GM12873 (cell line): ENCODE results near the gene PDE4D.

ENCODE experiments used
- TF ChIP-seq, protein P1 (sequence below): IDR thresholded peaks from 2 replicates; pipeline ENCODE4 v1.5.1; 2012; ENCODE audit warnings: low read depth, mild to moderate bottlenecking, moderate library complexity, low read length, control low read depth; ENCODE audit not compliant: insufficient read depth; ENCODE audit errors: missing control alignments

PDE4D gene

DNA sequence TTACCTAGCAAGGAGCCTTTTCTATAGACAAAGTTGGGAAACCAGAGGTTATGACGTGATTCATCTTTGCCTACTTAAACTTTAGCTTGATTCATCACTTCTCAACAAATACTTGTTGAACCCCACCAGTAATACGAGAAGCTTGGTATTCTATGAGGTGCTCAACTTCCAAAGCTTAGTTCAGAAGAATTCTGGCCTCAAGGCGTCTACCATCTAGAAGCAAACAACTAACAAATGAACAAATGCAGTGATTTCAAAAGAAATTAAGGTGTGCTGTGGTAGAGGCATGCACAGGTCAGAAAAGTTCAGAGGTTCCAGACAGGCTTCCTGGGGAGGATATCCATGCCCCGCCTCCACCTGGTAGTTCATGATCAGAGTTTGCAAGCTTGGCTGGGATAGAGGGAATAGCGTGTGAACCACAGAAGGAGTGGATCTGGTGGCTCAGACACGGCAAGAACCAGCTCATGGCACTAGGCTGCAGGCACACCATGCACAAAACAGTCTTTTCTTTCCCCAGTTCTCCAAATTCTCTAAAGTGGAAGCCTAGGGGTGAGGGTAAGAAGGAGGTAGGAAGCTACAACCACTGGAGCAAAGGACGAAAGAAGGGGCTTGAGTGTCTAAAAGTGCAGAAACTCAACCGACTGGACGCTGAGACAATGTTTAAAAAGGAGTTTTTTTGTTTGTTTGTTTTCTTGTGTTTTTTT is 837.6 kb downstream of the PDE4D start:
- TF ChIP-seq, protein P1, sequence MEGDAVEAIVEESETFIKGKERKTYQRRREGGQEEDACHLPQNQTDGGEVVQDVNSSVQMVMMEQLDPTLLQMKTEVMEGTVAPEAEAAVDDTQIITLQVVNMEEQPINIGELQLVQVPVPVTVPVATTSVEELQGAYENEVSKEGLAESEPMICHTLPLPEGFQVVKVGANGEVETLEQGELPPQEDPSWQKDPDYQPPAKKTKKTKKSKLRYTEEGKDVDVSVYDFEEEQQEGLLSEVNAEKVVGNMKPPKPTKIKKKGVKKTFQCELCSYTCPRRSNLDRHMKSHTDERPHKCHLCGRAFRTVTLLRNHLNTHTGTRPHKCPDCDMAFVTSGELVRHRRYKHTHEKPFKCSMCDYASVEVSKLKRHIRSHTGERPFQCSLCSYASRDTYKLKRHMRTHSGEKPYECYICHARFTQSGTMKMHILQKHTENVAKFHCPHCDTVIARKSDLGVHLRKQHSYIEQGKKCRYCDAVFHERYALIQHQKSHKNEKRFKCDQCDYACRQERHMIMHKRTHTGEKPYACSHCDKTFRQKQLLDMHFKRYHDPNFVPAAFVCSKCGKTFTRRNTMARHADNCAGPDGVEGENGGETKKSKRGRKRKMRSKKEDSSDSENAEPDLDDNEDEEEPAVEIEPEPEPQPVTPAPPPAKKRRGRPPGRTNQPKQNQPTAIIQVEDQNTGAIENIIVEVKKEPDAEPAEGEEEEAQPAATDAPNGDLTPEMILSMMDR = no peak

GRCh38 chr5:59054963-59055528 is 838.5 kb downstream of the PDE4D start:
- TF ChIP-seq, protein P1 = no peak

DNA sequence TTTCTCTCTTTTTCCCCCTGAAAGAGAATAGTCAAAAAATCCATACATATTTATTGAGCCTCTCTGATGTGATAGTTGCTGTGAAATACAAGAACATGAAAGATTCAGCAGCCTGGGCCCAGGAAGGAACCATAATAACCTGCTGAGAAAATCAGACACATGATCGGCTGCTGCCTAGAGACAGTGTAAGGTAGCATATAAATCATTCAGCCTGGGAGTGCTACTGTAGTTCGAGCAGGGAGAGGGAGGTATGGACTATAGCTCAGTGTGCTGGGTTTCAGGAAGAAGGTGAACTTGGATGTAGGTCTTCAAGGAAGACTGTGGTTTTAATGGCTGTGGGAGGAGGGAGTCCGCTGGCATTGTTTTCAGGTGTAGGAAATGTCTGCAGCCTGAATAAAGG is 841.6 kb downstream of the PDE4D start:
- TF ChIP-seq, protein P1 = no peak

- TF ChIP-seq, protein P1 = no peak
Measured at GRCh38 chr5:59049095-59049494, 844.4 kb downstream of the PDE4D start.

DNA sequence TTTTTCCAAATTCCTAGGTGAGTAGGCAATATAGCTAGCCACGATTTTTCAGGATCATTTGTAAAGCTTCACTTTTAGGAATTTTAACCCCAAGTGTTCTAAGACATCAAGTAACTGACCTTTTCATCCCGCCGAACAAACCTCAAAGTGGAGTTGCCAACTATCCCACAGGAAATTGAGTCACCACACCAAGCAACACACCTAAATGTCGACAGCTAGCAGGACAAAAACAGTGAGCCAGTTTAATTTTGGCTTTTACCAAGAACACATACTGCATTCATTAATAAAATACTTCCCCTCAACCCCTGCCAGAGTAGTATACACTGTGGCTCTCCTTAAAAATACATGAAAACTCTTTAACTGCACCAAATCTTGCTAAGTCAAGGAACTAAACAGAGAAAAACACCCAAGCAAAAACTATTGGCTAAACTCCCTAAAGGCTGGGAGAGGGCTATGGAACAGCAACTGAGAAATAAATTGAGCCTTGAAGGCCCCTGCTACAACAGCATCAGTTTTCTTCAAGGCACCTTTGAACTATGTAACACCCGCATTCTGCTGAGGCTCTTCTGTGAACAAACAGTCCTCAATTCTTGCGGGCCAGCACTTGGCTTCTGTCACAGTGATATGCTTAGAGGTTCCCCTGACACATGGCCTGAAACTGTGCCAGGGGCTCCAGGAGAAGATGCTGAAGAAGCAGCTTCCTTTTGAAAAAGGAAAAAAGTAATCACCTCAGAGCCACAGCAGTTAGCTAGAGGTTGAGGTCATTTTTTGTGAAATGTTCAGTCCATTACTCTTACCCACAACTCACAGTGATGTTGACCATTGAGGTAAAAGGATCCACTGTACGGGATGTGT is 851.1 kb downstream of the PDE4D start:
- TF ChIP-seq, protein P1 = no peak

DNA sequence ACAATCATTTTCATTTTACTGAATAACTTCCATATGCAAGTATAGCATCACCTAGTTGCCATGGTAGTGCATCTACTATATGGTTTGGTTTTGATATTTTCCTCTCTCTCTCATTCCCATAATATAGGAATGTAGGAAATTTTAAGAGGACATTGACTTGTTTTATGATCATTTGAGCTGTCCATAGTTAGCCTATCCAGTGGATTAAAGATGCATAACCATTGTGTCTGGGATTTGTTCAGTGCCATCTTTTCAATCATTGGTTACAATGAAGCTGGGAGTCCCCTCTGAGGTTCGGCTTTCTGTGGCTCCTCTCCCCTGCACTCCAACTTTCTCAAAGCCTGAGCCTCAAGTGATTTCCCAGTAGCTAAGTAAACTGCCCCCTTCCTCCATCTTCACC is 852.2 kb downstream of the PDE4D start:
- TF ChIP-seq, protein P1 = no peak

GRCh38 chr5:59040804-59041201 is 852.7 kb downstream of the PDE4D start:
- TF ChIP-seq, protein P1 = no peak
